K562 (cell line): ENCODE results near the gene SCG3. TPM values are rescaled to one million over a fixed set of nuclear protein-coding genes. Genes with fewer than 3 reads are reported as not detected.

Source experiments
- ATAC-seq: fragments of 200-7000 bp; cut with Tn5 transposase; 3 replicates; pipeline ENCODE4 v1.9.1; 2020; ENCODE audit warnings: moderate library complexity
- BruUV-seq: library from RNA; stranded (reverse); fragments of 400-500 nt; replicated peaks from 2 replicates; lab custom pipeline; 2021; lab: Mats Ljungman, UMichigan
- CTCF ChIA-PET: fragments of 300-600 bp; formaldehyde crosslinking; extraction: SDS; loops from one replicate; lab custom pipeline; 2021; ENCODE audit warnings: low intra/inter-chr PET ratio; lab: Yijun Ruan, JAX
- POLR2A ChIA-PET: fragments of 300-600, 350-650 bp; sonication (Branson Sonifier 250); formaldehyde crosslinking; extraction: SDS; loops from one replicate; lab custom pipeline; 2021; ENCODE audit warnings: antibody characterized with exemption, inconsistent platforms; lab: Yijun Ruan, JAX
- DNase-seq, 4 experiments: peaks; one replicate each; pipeline versions ENCODE4 v3.0.0 to v3.0.0-alpha.2; 2011 to 2018; ENCODE audit warnings: low spot score in 3 of 4, mixed read lengths in 3 of 4; ENCODE audit errors: extremely low read depth in 1 of 4
- FAIRE-seq: peaks from 2 replicates; lab custom pipeline; 2011; peaks lifted over from hg19 to GRCh38; lab: Jason Lieb, UNC
- H2AFZ ChIP-seq: 2 replicates; pipeline ENCODE4 v1.6.0; 2011; ENCODE audit warnings: low read depth, low read length, control low read depth, inconsistent platforms
- H3K27ac ChIP-seq: fragments of 200-600 bp; 3 replicates; pipeline ENCODE4 v1.8.0; 2011; ENCODE audit warnings: low read depth, mild to moderate bottlenecking, control low read depth, inconsistent platforms, low read length, moderate library complexity, mixed read lengths; ENCODE audit errors: extremely low read depth
- H3K27me3 ChIP-seq, 2 experiments: fragments of 300-600 bp in 1 of 2; 2 replicates in 1 of 2; 3 replicates in 1 of 2; pipeline versions ENCODE4 v1.6.0 to v1.8.0; 2011; ENCODE audit warnings: inconsistent platforms in 2 of 2, low read length in 2 of 2, mild to moderate bottlenecking in 1 of 2, mixed read lengths in 1 of 2, moderate library complexity in 1 of 2; ENCODE audit not compliant: control insufficient read depth in 2 of 2, insufficient read depth in 2 of 2
- H3K36me3 ChIP-seq: fragments of 300-600 bp; 3 replicates; pipeline ENCODE4 v1.8.0; 2011; ENCODE audit warnings: mild to moderate bottlenecking, low read length, inconsistent platforms; ENCODE audit not compliant: control insufficient read depth, insufficient read depth
- H3K4me1 ChIP-seq, 2 experiments: fragments of 200-600 bp in 1 of 2; replicated peaks in 1 of 2; 2 replicates in 1 of 2; 3 replicates in 1 of 2; pipeline versions ENCODE4 v1.5.1 to v1.8.0; 2011; ENCODE audit warnings: inconsistent platforms in 2 of 2, low read length in 2 of 2, mild to moderate bottlenecking in 1 of 2, mixed read lengths in 1 of 2, moderate library complexity in 1 of 2; ENCODE audit not compliant: control insufficient read depth in 2 of 2, insufficient read depth in 2 of 2
- H3K4me2 ChIP-seq: 2 replicates; pipeline ENCODE4 v1.6.1; 2011; ENCODE audit warnings: low read length, control low read depth, inconsistent platforms, mixed read lengths; ENCODE audit not compliant: insufficient read depth
- H3K4me3 ChIP-seq: fragments of 200-600 bp; sonication (generic), shearing (Covaris generic); 2 replicates; pipeline ENCODE4 v1.5.1; 2016; ENCODE audit warnings: control low read depth, inconsistent platforms
- H3K79me2 ChIP-seq: fragments of 200-600 bp; 3 replicates; pipeline ENCODE4 v1.8.0; 2011; ENCODE audit warnings: low read length, inconsistent platforms; ENCODE audit not compliant: control insufficient read depth, insufficient read depth
- H3K9ac ChIP-seq, 2 experiments: 2 replicates each; pipeline versions ENCODE4 v1.6.0 to v1.6.1; 2011; ENCODE audit warnings: low read depth in 2 of 2, low read length in 2 of 2, control low read depth in 1 of 2, inconsistent platforms in 1 of 2, mild to moderate bottlenecking in 1 of 2, mixed read lengths in 1 of 2; ENCODE audit not compliant: insufficient read depth in 1 of 2
- H3K9me1 ChIP-seq: one replicate; pipeline ENCODE4 v1.6.0; 2011; ENCODE audit warnings: inconsistent platforms, mild to moderate bottlenecking, low read length, moderate library complexity; ENCODE audit not compliant: control insufficient read depth, insufficient read depth
- H3K9me3 ChIP-seq: replicated peaks from 2 replicates; pipeline ENCODE4 v1.5.1; 2011; ENCODE audit warnings: low read depth, low read length, inconsistent platforms; ENCODE audit not compliant: control insufficient read depth, insufficient read depth
- H4K20me1 ChIP-seq: replicated peaks from 2 replicates; pipeline ENCODE4 v1.6.1; 2011; ENCODE audit warnings: low read length, inconsistent platforms, mixed read lengths; ENCODE audit not compliant: control insufficient read depth, insufficient read depth
- SPI1 ChIP-seq: IDR thresholded peaks from 2 replicates; pipeline ENCODE4 v1.6.1; 2011; ENCODE audit warnings: low read depth, low read length, control low read depth, borderline replicate concordance
- YY1 ChIP-seq, 3 experiments: IDR thresholded peaks; 2 replicates each; pipeline ENCODE4 v1.6.1; 2011; ENCODE audit warnings: low read length in 2 of 3, mild to moderate bottlenecking in 2 of 3, moderate library complexity in 2 of 3, borderline replicate concordance in 1 of 3, control low read depth in 1 of 3, low read depth in 1 of 3; ENCODE audit not compliant: insufficient read depth in 3 of 3, insufficient replicate concordance in 2 of 3, control insufficient read depth in 1 of 3, insufficient read length in 1 of 3; ENCODE audit errors: extremely low read depth in 1 of 3
- WGBS: fragments of 100-300 bp; shearing (Covaris generic); methylation state at CpG from one replicate; pipeline ENCODE4 v1.1.6; 2016; ENCODE audit warnings: low coverage, mixed read lengths; ENCODE audit not compliant: insufficient coverage; ENCODE audit errors: missing lambda C conversion rate; 5-methylcytosine and 5-hydroxymethylcytosine counted together
- in situ Hi-C: fragments of 300-500 bp; cut with MboI; formaldehyde crosslinking; loops from 4 replicates; pipeline ENCODE4 v1.15.0; 2018; ENCODE audit warnings: inconsistent platforms, mixed read lengths
- intact Hi-C: fragments of 100-400 bp; cut with micrococcal nuclease; formaldehyde crosslinking; loops from 2 replicates; pipeline ENCODE4 v1.14.2; 2022
- polyA plus RNA-seq, 8 experiments: library from polyadenylated mRNA; depleted of rRNA in 4 of 8; stranded (reverse) in 5 of 8; unstranded in 3 of 8; fragments of >200 nt; fragmentation: Nextera tagmentation in 2 of 8; fragmentation: Illumina TruSeq in 1 of 8; extraction: Ambion mirVana in 2 of 8; extraction: Trizol in 1 of 8; gene quantifications; 2 replicates each; pipeline versions ENCODE4 v1.2.1 to v1.2.3, GENCODE V29; 2011 to 2014; ENCODE audit warnings: inconsistent platforms in 1 of 8, missing spikeins in 1 of 8
- total RNA-seq, 7 experiments: library from RNA; depleted of rRNA in 6 of 7; stranded (reverse); fragments of >200 nt in 6 of 7; fragmentation: Illumina TruSeq in 2 of 7; extraction: Trizol in 2 of 7; gene quantifications; 2 replicates each; pipeline versions ENCODE4 v1.2.1 to v1.2.3, GENCODE V29; 2011 to 2021; ENCODE audit warnings: low replicate concordance in 1 of 7
- TF ChIP-seq, protein P1 (sequence below): fragments of 250-450 bp; sonication (Bioruptor Pico); IDR thresholded peaks from 2 replicates; pipeline ENCODE4 v1.5.0; 2020; ENCODE audit warnings: mild to moderate bottlenecking

Gene SCG3
- total and polyA plus RNA-seq, 9 of the 15 experiments (the other 6 are each of a cell fraction or from before 2014, with no cell fraction given): 13.0 to 43.8 (median 21.0) TPM

DNA sequence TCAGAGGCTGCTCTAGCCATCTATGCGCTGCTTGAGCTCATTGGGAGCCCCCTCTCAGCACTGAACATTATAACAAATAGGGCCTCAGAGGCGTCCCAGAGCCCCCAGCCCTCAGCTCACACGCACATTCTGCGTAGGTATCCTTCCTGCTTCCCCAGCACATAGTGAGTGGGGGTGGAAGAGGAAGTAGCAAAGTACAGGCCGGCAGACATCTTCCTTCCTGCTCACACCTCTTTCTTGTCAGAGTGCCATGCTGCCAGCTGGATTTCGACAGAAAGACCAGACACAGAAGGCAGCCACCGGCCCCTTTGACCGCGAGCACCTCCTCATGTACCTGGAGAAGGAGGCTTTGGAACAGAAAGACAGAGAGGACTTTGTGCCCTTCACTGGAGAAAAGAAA is 86.7 kb downstream of the SCG3 start:
- ATAC-seq (peak; percentile 47; the same call in 2 of the 3 replicates), FAIRE-seq (no peak), DNase-seq (no peak)
- BruUV-seq: no TSS peak
- H3K9me1 ChIP-seq: no peaks in the 10 kb centered on the region
- ChIA-PET POLR2A (no interaction called here), CTCF (no interaction called here)
- TF ChIP-seq, protein P1, sequence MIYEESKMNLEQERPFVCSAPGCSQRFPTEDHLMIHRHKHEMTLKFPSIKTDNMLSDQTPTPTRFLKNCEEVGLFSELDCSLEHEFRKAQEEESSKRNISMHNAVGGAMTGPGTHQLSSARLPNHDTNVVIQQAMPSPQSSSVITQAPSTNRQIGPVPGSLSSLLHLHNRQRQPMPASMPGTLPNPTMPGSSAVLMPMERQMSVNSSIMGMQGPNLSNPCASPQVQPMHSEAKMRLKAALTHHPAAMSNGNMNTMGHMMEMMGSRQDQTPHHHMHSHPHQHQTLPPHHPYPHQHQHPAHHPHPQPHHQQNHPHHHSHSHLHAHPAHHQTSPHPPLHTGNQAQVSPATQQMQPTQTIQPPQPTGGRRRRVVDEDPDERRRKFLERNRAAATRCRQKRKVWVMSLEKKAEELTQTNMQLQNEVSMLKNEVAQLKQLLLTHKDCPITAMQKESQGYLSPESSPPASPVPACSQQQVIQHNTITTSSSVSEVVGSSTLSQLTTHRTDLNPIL (CRISPR knock-in tag): no peak
- TF ChIP-seq YY1 (IDR thresholded peaks at IDR 0.05; ENCODE audit: borderline replicate concordance in 1 of 3, control insufficient read depth in 1 of 3, extremely low read depth in 1 of 3, insufficient read depth in 3 of 3, insufficient read length in 1 of 3, insufficient replicate concordance in 2 of 3, low read depth in 1 of 3, low read length in 2 of 3): peak in 1 of 3 experiments; percentile 21
- TF ChIP-seq SPI1: peak; percentile 39; the same call in 1 of the 2 replicates
- H3K27me3 ChIP-seq: no peaks in the 10 kb centered on the region
- H4K20me1 ChIP-seq: no peaks in the 10 kb centered on the region
- no peaks in the 10 kb centered on the region for H3K79me2 ChIP-seq
- in situ Hi-C loops (no loop called here), intact Hi-C loops (no loop called here)
- H3K9ac ChIP-seq: peak overlapping the region in 1 of 2 experiments; percentile 49; a peak in 1 of 4 replicates
- H3K27ac ChIP-seq: no peak overlapping the region
- peak overlapping the region; percentile 66 for H2AFZ ChIP-seq
- H3K4me2 ChIP-seq: no peak overlapping the region
- peaks cover 0 to 9% of the 10 kb centered on the region in 2 experiments; a peak in 2 of 5 replicates for H3K4me1 ChIP-seq
- 52% methylated on average over 9 of the region's 9 CpGs for WGBS
- no peaks in the 10 kb centered on the region; the same call in 2 of the 3 replicates for H3K36me3 ChIP-seq
- no peaks in the 10 kb centered on the region for H3K9me3 ChIP-seq
- no peak overlapping the region for H3K4me3 ChIP-seq

Other genes starting within 250 kb of the SCG3 start
- 19.1 and 21.4 TPM in 2 replicates for gene DMXL2, start 58.7 kb upstream of the SCG3 start, total RNA-seq (2014; rRNA removed)
- gene DMXL2, start 58.7 kb upstream of the SCG3 start, total RNA-seq (2014; rRNA removed; fragmentation: Illumina TruSeq; extraction: Trizol): 47.7 and 51.7 TPM in 2 replicates
- 46.6 and 52.6 TPM in 2 replicates for gene DMXL2, start 58.7 kb upstream of the SCG3 start, total RNA-seq (2015; rRNA removed; fragmentation: Illumina TruSeq; extraction: Trizol)
- gene DMXL2, start 58.7 kb upstream of the SCG3 start, total RNA-seq (2021): 27.2 and 30.7 TPM in 2 replicates
- gene DMXL2, start 58.7 kb upstream of the SCG3 start, polyA plus RNA-seq (2011; rRNA removed): 29.1 and 57.7 TPM in 2 replicates
- gene DMXL2, start 58.7 kb upstream of the SCG3 start, polyA plus RNA-seq (2014; fragmentation: Illumina TruSeq; extraction: Trizol): 36.6 and 43.6 TPM in 2 replicates
- gene DMXL2, start 58.7 kb upstream of the SCG3 start, polyA plus RNA-seq (2014; fragmentation: Nextera tagmentation; extraction: Ambion mirVana): 10 to 100 TPM in 1 of 2 experiments, 1 to 10 TPM in 1; 9.3 to 16.2 TPM
- gene DMXL2, start 58.7 kb upstream of the SCG3 start, polyA plus RNA-seq (2014; rRNA removed): 25.2 and 26.8 TPM in 2 replicates
- gene LYSMD2, start 56.2 kb downstream of the SCG3 start, total RNA-seq (2014; rRNA removed): 8.8 and 10.9 TPM in 2 replicates
- 13.6 and 14.2 TPM in 2 replicates for gene LYSMD2, start 56.2 kb downstream of the SCG3 start, total RNA-seq (2014; rRNA removed; fragmentation: Illumina TruSeq; extraction: Trizol)
- 11.2 and 11.3 TPM in 2 replicates for gene LYSMD2, start 56.2 kb downstream of the SCG3 start, total RNA-seq (2015; rRNA removed; fragmentation: Illumina TruSeq; extraction: Trizol)
- 9.7 and 10.3 TPM in 2 replicates for gene LYSMD2, start 56.2 kb downstream of the SCG3 start, total RNA-seq (2021)
- gene LYSMD2, start 56.2 kb downstream of the SCG3 start, polyA plus RNA-seq (2011; rRNA removed): 11.3 and 30.3 TPM in 2 replicates
- gene LYSMD2, start 56.2 kb downstream of the SCG3 start, polyA plus RNA-seq (2014; fragmentation: Illumina TruSeq; extraction: Trizol): 7.9 and 9.5 TPM in 2 replicates
- gene LYSMD2, start 56.2 kb downstream of the SCG3 start, polyA plus RNA-seq (2014; fragmentation: Nextera tagmentation; extraction: Ambion mirVana): 1 to 10 TPM; 4.3 to 4.8 TPM
- gene LYSMD2, start 56.2 kb downstream of the SCG3 start, polyA plus RNA-seq (2014; rRNA removed): 9.8 and 10.7 TPM in 2 replicates
- gene TMOD2, start 70.1 kb downstream of the SCG3 start, total RNA-seq (2014; rRNA removed): 2.2 TPM in 2 replicates
- 3.8 and 4.8 TPM in 2 replicates for gene TMOD2, start 70.1 kb downstream of the SCG3 start, total RNA-seq (2014; rRNA removed; fragmentation: Illumina TruSeq; extraction: Trizol)
- gene TMOD2, start 70.1 kb downstream of the SCG3 start, total RNA-seq (2015; rRNA removed; fragmentation: Illumina TruSeq; extraction: Trizol): 3.3 and 3.6 TPM in 2 replicates
- gene TMOD2, start 70.1 kb downstream of the SCG3 start, total RNA-seq (2021): 3.2 and 3.4 TPM in 2 replicates
- gene TMOD2, start 70.1 kb downstream of the SCG3 start, polyA plus RNA-seq (2011; rRNA removed): 2.3 and 3.6 TPM in 2 replicates
- 2.7 and 3.0 TPM in 2 replicates for gene TMOD2, start 70.1 kb downstream of the SCG3 start, polyA plus RNA-seq (2014; fragmentation: Illumina TruSeq; extraction: Trizol)
- gene TMOD2, start 70.1 kb downstream of the SCG3 start, polyA plus RNA-seq (2014; fragmentation: Nextera tagmentation; extraction: Ambion mirVana): under 1 TPM; 0.49 to 0.85 TPM
- 2.1 and 3.3 TPM in 2 replicates for gene TMOD2, start 70.1 kb downstream of the SCG3 start, polyA plus RNA-seq (2014; rRNA removed)
- 30.9 and 34.5 TPM in 2 replicates for gene TMOD3, start 148.2 kb downstream of the SCG3 start, total RNA-seq (2014; rRNA removed)
- gene TMOD3, start 148.2 kb downstream of the SCG3 start, total RNA-seq (2014; rRNA removed; fragmentation: Illumina TruSeq; extraction: Trizol): 39.4 and 40.8 TPM in 2 replicates
- gene TMOD3, start 148.2 kb downstream of the SCG3 start, total RNA-seq (2015; rRNA removed; fragmentation: Illumina TruSeq; extraction: Trizol): 44.0 and 44.4 TPM in 2 replicates
- gene TMOD3, start 148.2 kb downstream of the SCG3 start, total RNA-seq (2021): 42.7 and 45.0 TPM in 2 replicates
- 20.0 and 26.4 TPM in 2 replicates for gene TMOD3, start 148.2 kb downstream of the SCG3 start, polyA plus RNA-seq (2011; rRNA removed)
- gene TMOD3, start 148.2 kb downstream of the SCG3 start, polyA plus RNA-seq (2014; fragmentation: Illumina TruSeq; extraction: Trizol): 26.3 and 30.9 TPM in 2 replicates
- gene TMOD3, start 148.2 kb downstream of the SCG3 start, polyA plus RNA-seq (2014; fragmentation: Nextera tagmentation; extraction: Ambion mirVana): 10 to 100 TPM in 1 of 2 experiments, 1 to 10 TPM in 1; 6.8 to 12.0 TPM
- 21.1 and 22.6 TPM in 2 replicates for gene TMOD3, start 148.2 kb downstream of the SCG3 start, polyA plus RNA-seq (2014; rRNA removed)